HG02938 (cell line): ENCODE measurements around the gene TAB3.

Source experiments
- ATAC-seq: cut with Tn5 transposase; IDR thresholded peaks from one replicate; pipeline ENCODE4 v1.9.1; 2021; ENCODE audit warnings: mild to moderate bottlenecking, moderate library complexity; ENCODE audit not compliant: unreplicated experiment

Gene TAB3, protein sequence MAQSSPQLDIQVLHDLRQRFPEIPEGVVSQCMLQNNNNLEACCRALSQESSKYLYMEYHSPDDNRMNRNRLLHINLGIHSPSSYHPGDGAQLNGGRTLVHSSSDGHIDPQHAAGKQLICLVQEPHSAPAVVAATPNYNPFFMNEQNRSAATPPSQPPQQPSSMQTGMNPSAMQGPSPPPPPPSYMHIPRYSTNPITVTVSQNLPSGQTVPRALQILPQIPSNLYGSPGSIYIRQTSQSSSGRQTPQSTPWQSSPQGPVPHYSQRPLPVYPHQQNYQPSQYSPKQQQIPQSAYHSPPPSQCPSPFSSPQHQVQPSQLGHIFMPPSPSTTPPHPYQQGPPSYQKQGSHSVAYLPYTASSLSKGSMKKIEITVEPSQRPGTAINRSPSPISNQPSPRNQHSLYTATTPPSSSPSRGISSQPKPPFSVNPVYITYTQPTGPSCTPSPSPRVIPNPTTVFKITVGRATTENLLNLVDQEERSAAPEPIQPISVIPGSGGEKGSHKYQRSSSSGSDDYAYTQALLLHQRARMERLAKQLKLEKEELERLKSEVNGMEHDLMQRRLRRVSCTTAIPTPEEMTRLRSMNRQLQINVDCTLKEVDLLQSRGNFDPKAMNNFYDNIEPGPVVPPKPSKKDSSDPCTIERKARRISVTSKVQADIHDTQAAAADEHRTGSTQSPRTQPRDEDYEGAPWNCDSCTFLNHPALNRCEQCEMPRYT

DNA sequence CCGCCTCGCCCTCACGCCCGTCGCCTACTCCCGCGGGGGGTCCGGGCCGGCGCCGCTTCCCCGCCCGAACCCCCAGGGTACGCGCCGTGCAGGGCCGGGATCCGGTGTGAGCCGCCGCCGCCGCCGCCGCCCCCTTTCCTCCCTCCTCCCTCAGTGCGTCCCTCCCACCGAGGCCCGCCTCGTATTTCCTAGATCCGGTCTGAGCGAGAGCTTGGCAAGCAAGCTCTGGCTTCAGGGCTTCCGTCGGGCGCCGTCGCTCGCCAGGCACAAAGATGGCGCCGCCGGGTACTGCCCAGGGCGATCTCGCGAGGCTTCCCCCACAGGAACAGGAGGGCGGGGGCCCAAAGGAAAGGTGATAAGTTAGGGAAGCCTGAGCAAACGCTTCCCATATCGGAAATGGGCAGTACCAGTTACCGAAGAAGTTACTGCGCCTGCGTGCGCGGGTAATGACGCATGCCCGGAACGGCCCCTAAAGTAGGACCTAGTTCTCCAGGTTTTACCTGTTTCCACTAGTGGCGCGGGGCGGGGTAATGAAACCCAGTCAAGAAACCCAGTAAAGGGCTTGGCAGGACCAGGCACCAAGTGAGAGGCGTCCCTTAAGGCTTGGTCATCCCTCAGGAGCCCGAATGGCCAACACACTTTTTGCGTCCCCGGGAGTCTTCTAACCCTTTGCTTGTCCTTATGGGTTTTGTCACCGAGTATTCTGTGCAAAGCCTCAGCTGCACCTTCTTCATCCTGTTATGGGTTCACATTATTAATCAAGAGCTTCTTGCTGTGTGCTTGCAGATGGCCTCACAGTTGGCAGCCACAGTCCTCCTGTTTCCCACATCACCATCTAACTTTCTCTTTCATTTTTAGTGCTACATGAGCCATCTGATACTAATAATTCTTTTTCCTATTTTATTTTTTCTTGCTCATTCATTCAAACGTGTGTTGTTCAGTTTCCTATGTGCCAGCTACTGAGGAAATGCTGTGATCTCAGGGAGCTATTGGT is at the start of gene TAB3:
Gene TAB3 (minus strand): TSS at position 108 of the 994 bp plus-strand sequence. CDS start 29,666 bp downstream, outside the sequence.
- ATAC-seq, result peak; percentile 85

GRCh38 chrX:30938295-30938694 is 49.2 kb upstream of the TAB3 start:
- no peak for ATAC-seq

GRCh38 chrX:30935985-30936384 is 46.9 kb upstream of the TAB3 start:
- no peak for ATAC-seq

DNA sequence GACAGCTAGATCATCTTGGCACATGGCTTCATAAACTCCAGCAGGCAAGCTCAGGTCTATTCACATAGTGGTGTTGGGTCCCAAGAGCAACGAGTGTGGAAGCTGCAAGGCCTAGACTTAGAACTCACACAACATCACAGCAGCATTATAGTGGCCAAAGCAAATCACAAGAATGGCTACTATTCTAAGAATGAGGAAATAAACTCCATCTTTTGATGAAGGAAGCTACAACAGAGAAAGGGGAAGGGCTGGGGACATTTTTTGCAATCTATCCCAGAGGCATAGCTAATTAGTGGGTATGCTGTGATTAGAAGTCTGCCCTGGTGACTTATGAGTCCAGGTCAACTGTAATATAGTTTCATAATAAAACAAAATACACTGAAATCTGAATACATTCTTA is 42.9 kb upstream of the TAB3 start:
- no peak for ATAC-seq

GRCh38 chrX:30930679-30931078 is 41.6 kb upstream of the TAB3 start:
- no peak for ATAC-seq

DNA sequence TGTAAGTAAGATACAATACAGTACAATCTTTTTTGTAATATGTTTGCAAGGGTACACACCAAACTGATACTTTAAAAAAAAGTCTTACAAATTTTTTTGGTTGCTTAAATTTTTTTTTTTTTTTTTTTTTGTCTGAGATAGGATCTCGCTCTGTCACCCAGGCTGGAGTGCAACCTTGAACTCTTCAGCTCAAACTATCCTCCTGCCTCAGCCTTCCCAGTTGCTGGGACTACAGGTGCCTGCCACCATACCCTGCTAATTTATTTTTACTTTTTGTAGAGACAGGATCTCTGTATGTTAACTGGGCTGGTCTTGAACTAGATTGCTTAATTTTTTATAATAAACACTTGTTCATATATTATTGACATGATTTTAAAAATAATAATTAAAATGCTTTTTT is 41.1 kb upstream of the TAB3 start:
- no peak for ATAC-seq

DNA sequence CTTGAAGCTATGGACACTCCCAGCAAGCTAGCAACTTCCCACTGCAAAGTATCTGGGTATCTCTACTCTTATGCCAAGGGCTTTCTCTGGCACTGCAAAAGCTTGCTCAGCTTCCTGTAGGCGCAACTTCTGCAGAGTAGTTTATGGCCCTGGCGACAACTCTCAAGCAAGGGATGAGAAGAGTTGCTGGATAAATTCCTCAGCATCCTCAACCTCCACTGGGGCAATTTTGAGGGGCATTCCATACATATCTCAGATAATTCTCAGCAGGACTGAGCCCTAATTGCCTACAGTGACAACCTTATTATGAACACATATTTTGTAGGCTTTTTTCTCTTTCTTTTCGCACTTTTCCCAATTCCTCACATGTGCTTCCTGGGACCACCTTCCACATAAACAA is 31.2 kb upstream of the TAB3 start:
- no peak for ATAC-seq

DNA sequence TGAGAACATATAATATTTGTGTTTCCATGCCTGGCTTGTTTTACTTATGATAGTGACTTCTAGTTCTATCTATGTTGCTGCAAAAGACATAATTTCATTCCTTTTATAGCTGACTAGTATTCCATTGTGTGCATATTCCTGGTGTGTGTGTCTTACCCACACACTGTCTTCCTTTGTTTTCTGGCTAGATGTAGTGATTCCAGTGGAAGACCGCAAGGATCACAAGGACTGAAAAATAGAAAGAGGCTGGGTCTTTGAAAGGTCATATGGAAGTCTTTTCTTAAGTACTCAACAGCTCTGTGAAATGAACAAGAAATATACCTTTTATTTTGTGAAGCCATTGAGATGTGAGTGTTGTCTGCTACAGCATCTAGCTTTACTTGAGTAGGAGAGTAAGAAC is 29.4 kb upstream of the TAB3 start:
- ATAC-seq, result no peak

- ATAC-seq, result no peak
Measured at GRCh38 chrX:30913492-30913891, 24.4 kb upstream of the TAB3 start.

DNA sequence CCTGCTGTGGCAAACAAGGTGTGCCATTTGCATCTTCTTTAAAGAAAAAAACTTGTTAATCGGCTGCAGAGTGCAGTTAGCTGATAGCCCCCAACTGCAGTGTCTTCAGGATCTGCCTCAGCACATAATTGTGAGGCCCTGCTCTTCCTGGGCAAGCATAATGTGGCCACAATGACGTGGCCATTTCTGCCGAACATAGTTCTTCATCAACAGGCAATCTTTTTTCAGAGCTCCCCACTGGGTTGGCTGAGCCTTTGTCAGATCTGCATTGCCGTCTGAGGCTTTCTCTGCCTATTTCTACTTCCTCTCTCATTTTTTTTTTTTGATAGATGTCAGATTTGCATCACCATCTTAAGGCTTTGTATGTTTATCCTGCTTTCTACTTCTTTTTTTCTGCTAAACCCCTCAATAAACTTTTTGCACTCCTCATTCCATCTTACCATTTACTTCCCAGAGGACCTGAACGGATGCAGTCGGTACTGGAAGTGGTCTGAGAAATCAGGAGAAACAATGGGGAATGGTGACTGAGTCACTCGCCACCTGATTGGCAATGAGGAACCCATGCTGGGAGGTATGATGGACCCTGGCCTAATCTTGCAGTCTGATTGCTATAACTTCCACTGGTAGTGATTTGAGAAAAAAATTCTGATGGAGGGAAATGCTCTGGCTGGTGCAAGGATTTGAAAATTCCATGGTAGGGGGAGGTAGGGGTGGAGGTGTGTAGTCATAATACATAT is 21.2 kb upstream of the TAB3 start:
- ATAC-seq, result no peak

GRCh38 chrX:30906726-30907125 is 17.7 kb upstream of the TAB3 start:
- ATAC-seq, result no peak

- ATAC-seq, result no peak
Measured at GRCh38 chrX:30905321-30905720, 16.3 kb upstream of the TAB3 start.

DNA sequence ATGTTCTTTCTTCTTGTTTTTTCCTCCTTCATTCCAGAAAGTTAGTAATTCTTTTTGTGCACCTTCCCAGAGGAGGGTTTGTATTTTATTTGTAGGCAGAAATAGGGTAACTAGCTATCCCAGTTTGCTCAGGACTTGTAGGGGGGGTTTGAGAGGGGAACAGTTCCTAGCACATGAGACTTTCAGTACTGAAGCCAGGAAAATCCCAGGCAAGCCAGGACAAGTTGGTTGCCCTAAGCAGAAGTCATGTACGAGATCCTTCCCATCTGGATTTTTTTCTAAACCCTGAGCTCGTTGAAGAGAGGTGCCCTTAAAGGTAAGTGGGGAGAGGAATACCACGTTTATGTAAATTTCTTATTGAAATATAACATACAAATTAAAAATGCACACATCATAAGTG is 15.6 kb upstream of the TAB3 start:
- ATAC-seq, result no peak

- no peak for ATAC-seq
Measured at GRCh38 chrX:30904186-30904585, 15.1 kb upstream of the TAB3 start.

- ATAC-seq, result no peak
Measured at GRCh38 chrX:30900227-30900626, 11.2 kb upstream of the TAB3 start.

DNA sequence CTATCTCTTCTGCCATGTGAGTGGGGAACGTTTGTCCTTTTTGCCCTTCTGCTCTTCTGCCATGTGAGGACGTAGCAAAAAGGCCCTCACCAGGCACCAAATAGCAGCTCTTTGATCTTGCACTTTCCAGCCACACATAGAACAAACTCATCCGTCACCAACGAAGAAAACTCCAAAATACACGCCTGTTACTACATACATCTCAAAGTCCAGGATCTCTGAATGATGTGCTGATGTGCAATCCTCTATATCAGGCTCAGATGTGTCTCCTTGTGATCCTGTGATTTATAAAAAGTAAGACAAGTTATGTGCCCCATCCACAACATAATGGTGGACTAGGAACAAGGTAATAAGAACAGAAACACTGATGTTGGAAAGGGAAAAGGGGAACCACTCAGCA is 9.8 kb upstream of the TAB3 start:
- no peak for ATAC-seq

DNA sequence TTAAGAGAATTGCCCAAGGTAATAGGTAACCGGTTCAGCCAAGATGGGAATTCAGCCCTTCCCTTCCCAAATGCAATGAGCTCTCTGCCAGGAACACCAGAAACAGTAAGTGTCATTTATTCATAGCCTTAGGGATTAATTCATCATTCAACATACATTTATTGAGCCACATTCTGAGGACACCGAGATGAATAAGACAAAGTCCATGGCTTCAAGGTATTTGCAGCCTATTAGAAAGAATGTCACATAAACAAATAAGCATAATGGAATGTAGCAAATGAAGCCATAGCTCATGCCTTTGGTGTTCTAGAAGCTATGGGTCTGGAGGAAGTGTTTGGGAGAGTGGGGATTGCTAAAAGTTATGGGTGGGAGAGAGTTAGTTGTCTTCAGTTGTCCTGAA is 6.3 kb upstream of the TAB3 start:
- ATAC-seq, result no peak

DNA sequence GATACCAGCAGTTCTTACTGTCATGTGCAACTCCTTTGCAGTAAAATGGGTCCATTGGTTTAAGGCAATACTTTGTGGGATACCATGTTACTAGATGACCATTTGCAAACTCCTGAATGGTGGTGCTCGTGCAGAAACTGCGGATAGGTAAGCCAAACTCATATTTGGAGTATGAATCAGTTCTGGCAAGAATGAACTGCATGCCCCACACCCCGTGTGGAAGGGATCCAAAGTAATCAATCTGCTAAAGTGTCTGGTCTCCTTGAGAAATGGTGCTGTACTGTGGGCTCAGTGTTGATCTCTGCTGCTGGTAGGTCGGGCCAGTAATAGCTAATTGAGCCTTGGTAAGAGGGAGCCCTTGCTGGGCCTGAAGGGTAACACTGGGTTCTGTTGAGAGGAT is 4.2 kb upstream of the TAB3 start:
- no peak for ATAC-seq

GRCh38 chrX:30892591-30892990 is 3.5 kb upstream of the TAB3 start:
- no peak for ATAC-seq

GRCh38 chrX:30888526-30889146 is 418 bp downstream of the TAB3 start:
- ATAC-seq, result peak; percentile 27
